Sigmoid colon (tissue), 4 donors: Measurements from ENCODE around the gene ELF1.

Experiments
- EP300 ChIP-seq, 4 donors: sonication (generic); formaldehyde crosslinking; IDR thresholded peaks; one replicate each; pipeline ENCODE4 v1.6.1; 2017; ENCODE audit warnings: antibody characterized with exemption in 4 of 4
- POLR2A ChIP-seq, 2 donors: fragments of 450-650 bp; IDR thresholded peaks; one replicate each; pipeline ENCODE4 v1.6.1; 2016; ENCODE audit warnings: antibody characterized with exemption in 2 of 2, mild to moderate bottlenecking in 2 of 2, moderate library complexity in 2 of 2
- POLR2AphosphoS5 ChIP-seq, 4 donors: sonication (generic); formaldehyde crosslinking; IDR thresholded peaks; one replicate each; pipeline ENCODE4 v1.6.1; 2017; ENCODE audit warnings: antibody characterized with exemption in 4 of 4
- TF ChIP-seq, protein P1 (sequence below), 4 experiments: fragments of 450-650 bp in 3 of 4; fragments of 200-600 bp in 1 of 4; IDR thresholded peaks; one replicate each; pipeline ENCODE4 v1.5.1; 2016 to 2019; ENCODE audit warnings: antibody characterized with exemption in 4 of 4, mild to moderate bottlenecking in 3 of 4, moderate library complexity in 2 of 4

DNA sequence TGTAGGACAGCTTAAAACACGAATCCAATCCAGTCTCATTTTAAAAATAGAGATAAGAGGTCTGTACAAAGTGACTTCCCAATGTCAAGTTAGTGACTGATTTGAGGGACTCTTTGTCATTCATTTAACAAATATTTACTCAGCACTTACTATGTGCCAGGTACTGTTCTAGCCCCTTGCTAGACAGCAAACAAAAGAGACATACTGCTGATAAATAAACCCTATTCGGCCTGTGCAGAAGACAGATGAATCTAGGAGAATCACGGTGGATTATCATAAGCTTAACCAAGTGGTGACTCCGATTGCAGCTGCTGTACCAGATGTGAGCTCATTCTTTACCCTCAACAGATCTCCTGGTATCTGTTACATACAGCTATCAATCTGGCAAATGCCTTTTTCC, 6.4 kb upstream of the ELF1 start:
- TF ChIP-seq, protein P1, sequence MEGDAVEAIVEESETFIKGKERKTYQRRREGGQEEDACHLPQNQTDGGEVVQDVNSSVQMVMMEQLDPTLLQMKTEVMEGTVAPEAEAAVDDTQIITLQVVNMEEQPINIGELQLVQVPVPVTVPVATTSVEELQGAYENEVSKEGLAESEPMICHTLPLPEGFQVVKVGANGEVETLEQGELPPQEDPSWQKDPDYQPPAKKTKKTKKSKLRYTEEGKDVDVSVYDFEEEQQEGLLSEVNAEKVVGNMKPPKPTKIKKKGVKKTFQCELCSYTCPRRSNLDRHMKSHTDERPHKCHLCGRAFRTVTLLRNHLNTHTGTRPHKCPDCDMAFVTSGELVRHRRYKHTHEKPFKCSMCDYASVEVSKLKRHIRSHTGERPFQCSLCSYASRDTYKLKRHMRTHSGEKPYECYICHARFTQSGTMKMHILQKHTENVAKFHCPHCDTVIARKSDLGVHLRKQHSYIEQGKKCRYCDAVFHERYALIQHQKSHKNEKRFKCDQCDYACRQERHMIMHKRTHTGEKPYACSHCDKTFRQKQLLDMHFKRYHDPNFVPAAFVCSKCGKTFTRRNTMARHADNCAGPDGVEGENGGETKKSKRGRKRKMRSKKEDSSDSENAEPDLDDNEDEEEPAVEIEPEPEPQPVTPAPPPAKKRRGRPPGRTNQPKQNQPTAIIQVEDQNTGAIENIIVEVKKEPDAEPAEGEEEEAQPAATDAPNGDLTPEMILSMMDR (IDR thresholded peaks at IDR 0.05), result no peak
- TF ChIP-seq POLR2A (IDR thresholded peaks at IDR 0.05) (no peak), EP300 (IDR thresholded peaks at IDR 0.05) (no peak), POLR2AphosphoS5 (IDR thresholded peaks at IDR 0.05) (no peak)
